ENCODE measurements around the gene FAM83D.

The FAM83D gene

GRCh38 chr20:38895098-38895949, 30.9 kb upstream of the FAM83D start:
- no peak for DNase-seq

DNA sequence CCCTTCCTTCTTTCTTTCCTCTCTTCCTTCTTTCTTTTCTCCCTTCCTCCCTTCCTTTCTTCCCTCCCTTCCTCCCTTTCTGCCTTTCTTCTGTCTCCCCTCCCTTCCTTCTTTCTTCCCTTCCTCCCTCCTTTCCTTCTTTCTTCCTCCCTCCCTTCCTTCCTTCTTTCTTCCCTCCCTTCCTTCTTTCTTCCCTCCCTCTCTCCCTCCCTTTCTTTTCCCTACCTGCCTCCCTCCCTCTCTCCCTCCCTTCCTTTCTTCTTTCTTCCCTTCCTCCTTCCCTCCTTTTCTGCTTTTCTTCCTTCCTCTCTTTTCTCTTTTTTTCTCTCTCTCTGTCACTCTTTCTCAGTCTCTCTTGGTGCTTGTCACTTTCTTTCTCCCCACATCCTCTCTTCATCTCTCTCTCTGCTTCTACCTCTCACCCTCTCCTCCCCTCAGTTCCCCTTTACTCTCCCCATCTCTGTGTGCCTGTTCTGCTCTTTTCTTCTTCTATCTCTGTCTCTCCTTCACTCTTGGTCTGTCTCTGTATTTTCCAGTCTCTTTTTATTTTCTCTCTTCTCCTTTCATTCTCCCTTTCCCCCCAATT, 30.1 kb upstream of the FAM83D start:
- no peak for DNase-seq

GRCh38 chr20:38897267-38897666, 28.9 kb upstream of the FAM83D start:
- DNase-seq = no peak

DNA sequence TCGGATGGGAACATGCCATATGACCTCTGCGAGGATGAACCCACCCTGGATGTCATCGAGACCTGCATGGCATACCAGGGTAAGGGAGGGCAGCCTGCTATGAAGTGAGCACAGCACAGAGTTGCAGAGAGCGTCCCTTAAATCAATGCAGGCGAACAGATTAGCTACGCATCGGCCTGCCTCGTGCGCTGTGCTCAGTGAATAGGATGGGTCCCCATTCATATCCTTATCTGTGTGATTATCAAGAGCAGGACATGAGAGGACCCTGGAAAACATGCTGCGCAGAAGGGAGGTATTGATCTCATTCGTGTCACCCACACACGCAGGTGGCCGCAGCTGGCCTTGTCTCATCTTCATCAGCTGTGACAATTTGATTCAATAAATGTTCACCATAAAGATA, 25.6 kb upstream of the FAM83D start:
- DNase-seq = peak; percentile 44

GRCh38 chr20:38902601-38903000, 23.6 kb upstream of the FAM83D start:
- DNase-seq = no peak

- DNase-seq = no peak
These were observed 22.9 kb upstream of the FAM83D start for GRCh38 chr20:38903335-38903734.

DNA sequence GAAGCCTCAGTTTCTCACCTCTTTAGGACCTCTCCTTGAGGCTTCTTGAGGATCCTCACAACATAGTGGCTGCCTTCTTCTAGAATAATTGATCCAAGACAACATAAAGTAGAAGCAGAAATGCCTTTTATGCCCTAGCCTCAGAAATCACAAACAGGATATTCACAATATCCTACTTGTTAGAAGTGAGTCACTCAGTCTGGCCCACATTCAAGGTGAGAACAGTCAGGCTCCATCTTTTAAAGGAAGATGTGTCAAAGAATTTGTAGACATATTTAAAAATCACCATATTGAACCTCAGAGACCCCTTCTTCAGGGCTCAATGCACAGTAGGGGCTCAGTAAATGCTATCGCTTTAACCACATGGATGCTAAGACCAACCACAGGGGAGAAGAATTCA, 20.8 kb upstream of the FAM83D start:
- DNase-seq = no peak

DNA sequence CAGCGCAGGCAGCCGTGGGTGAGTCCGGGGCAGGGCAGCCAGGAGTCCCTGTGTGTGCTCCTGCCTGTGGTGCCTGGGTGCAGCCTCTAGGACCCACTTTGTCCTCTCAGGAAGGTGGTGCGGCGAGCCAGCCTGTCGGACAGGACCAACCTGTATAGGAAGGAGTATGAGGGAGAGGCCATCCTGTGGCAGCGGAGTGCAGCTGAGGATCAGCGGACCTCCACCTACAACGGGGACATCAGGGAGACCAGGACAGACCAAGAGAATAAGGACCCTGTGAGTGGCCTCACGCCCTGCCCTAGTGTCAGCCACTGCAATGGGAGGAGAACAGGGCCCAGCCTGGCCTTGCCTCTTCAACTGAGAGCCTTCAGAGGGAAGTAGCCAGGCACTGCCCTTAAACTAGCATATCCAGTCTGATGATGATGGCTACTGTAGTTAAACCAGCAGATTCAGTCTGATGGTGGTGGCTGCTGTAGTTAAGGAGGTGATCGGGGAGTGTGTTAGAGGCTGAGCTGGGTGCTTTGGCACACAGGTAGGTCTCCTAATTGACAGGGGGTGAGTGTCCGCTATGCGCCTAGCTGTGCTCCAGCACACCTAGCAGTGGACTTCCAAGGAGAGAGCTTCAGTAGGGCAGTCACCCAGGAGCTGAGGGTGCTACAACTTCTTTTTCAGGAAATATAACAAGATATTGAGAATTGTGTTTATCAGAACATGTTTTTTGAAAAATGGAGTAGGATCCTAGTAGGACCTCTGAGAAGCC, 18.1 kb upstream of the FAM83D start:
- no peak for DNase-seq

- DNase-seq = no peak
These were observed 10.9 kb upstream of the FAM83D start for GRCh38 chr20:38915355-38915754.

DNA sequence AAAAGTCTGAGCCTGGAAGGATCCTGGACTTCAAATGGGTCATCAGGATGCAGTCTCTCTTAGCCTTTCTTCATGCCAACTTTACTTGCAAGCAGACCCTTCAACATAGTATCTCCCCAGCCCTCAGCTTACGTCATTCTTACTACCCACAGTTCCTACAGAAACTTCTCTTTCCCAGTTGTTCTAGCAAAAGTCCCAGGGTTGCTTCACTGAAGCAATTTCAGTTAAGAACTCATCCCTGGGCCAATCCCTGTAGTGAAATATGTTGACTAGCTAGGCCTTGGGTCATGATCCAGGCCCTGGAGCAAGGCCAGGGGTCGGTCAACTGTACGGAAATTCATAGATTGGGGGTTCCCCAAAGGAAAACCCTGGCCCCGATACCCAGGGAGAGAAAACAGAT, 8.6 kb upstream of the FAM83D start:
- DNase-seq = no peak

DNA sequence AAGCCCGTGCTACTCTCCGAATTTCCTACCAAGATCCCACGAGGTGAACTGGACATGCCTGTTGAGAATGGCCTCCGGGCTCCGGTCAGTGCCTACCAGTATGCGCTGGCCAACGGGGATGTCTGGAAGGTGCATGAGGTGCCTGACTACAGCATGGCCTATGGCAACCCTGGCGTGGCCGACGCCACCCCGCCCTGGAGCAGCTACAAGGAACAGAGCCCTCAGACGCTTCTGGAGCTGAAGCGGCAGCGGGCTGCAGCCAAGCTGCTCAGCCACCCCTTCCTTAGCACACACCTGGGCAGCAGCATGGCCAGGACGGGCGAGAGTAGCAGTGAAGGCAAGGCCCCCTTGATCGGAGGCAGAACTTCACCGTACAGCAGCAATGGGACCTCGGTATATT, 8.0 kb upstream of the FAM83D start:
- no peak for DNase-seq

DNA sequence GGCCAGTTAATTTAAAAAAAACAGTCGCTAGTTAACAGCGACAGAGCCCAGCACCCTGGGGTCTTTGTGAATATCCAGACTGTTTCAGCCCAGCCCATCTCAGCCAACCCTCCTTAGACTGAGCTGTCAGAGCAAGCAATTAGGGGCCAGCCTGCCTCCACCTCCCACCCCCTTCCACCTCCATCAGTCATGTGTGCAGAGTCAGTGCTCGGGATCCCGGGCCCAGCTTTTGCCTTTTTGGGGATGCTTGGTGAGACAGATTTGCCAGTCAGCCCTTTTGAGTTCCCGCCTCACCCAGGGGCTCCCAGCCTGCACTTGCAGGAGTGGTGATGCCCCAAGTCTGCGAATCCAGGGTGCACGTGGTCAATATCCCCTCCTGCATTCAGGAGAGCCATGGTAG, 6.5 kb upstream of the FAM83D start:
- DNase-seq = no peak

- DNase-seq = no peak
These were observed 5.8 kb upstream of the FAM83D start for GRCh38 chr20:38920411-38920810.

- no peak for DNase-seq
These were observed 5.4 kb upstream of the FAM83D start for GRCh38 chr20:38920851-38921250.

DNA sequence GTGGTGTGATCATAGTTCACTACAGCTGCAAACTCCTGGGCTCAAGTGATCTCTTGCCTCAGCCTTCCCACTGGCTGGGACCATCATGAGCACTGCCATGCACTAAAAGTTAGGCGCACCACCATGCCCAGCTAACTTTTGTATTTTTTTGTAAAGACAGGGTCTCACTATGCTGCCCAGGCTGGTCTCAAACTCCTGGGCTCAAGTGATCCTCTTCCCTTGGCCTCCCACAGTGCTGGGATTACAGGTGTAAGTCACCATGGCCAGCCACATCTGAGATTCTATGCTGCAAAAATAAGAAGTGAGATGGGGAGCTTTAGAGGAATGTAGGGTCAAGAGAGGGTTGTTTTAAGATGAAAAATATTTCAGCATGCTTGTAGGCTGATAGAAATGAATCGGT, 1.5 kb upstream of the FAM83D start:
- DNase-seq = no peak

DNA sequence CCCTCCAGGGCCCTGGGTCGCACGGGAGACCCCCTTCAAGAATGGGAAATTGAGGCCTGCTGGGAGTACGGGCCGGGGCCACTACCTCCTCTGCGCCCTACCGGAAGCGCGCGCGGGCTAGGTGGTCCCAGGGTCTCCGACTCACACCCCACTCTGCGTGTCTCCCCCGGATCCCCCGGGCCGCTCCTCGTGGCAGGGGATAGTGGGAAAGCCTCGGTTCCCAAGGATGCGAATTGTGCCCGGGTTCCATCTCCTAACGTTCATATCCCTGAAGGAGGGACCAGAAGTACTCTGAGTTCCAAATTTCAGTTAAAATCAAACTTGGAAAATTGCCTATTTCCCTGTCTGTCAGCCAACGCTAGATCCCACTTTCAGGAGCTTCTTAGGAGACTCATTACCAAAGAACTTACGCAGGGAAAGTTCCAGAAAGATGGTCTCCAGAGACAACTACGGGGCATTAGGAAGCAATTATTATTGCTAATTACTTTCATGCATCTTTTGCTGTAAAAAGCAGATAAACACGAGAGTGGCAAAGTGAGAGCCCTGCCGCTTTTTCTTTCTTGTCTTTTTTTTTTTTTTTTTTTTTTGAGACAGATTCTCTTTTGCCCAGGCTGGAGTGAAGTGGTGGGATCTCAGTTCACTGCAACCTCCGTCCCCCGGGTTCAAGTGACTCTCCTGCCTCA, 858 bp downstream of the FAM83D start:
- no peak for DNase-seq

GRCh38 chr20:38927902-38928578, 1.8 kb downstream of the FAM83D start:
- no peak for DNase-seq

DNA sequence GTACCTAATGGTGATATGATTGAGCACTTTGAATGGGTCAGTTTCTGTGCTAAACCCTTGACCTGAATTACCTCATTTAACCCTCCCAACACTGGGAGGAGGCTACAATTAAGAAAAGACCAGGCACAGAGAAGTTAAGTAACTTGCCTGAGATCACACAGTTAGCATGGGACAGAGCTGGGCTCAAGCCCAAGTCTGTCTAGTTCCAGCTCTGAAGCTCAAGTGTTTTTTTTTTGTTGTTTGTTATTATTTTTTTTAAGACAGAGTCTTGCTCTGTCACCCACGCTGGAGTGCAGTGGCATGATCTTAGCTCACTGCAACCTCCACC, 4.0 kb downstream of the FAM83D start:
- no peak for DNase-seq

DNA sequence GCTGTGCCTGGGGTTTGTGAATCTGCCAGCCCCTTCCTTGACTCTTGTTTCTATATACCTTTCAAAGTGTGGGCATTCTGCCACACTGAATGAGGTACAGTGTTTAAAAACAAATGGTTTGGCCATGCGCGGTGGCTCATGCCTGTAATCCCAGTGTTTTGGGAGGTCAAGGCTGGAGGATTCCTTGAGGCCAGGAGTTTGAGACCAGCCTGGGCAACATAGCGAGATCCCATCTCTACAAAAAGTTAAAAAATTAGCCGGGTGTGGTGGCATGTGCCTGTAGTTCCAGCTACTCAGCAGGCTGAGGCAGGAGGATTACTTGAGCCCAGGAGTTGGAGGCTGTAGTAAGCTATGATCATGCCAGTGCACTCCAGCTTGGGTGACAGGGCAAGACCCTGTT, 5.8 kb downstream of the FAM83D start:
- no peak for DNase-seq

- peak; percentile 33 for DNase-seq
These were observed 6.4 kb downstream of the FAM83D start for GRCh38 chr20:38932457-38933120.

GRCh38 chr20:38934530-38934929, 8.3 kb downstream of the FAM83D start:
- DNase-seq = no peak

- DNase-seq = peak; percentile 36
These were observed 9.1 kb downstream of the FAM83D start for GRCh38 chr20:38935285-38935684.
